Stimulated activated CD4-positive, alpha-beta T cell treated with anti-CD3 and anti-CD28 coated beads, Interleukin-1b, Interleukin-23, amount 100 ng/mL, for 1 hour (primary cell): ENCODE results near the gene GNB1L.
"Not testable (repeated sequence)": the region's sequence is repeated elsewhere in the genome, so short reads cannot be mapped to it uniquely, and the experiment has no call there.

Experiments
- DNase-seq, 2 donors: peaks; one replicate each; pipeline ENCODE4 v3.0.0-alpha.2; 2020; ENCODE audit warnings: low read depth in 2 of 2

GNB1L gene

DNA sequence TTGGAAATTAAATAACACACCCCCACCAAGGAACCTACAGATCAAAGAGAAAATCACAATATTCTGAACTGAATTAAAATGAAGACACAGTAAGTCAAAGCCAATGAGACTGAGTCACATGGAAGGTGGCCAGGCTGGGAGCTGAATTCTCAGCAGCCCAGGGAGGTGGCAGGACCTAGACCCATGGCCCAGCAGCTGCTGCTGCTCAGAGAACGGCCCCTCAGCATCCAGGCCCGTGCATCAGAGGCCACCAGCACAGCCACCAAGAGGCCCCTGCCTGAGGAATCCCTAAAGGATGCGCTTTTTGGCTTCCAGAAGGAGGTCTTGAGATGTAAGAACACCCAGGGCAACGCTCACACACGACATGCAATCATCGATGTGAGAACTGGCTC lies 59.1 kb downstream of the GNB1L start:
- DNase-seq = no peak

GRCh38 chr22:19793661-19794310 lies 60.9 kb downstream of the GNB1L start:
- DNase-seq = no peak

GRCh38 chr22:19793161-19793560 lies 61.5 kb downstream of the GNB1L start:
- DNase-seq = no peak

GRCh38 chr22:19792383-19792896 lies 62.2 kb downstream of the GNB1L start:
- DNase-seq = not testable (repeated sequence)

GRCh38 chr22:19791894-19792293 lies 62.8 kb downstream of the GNB1L start:
- DNase-seq = no peak

DNA sequence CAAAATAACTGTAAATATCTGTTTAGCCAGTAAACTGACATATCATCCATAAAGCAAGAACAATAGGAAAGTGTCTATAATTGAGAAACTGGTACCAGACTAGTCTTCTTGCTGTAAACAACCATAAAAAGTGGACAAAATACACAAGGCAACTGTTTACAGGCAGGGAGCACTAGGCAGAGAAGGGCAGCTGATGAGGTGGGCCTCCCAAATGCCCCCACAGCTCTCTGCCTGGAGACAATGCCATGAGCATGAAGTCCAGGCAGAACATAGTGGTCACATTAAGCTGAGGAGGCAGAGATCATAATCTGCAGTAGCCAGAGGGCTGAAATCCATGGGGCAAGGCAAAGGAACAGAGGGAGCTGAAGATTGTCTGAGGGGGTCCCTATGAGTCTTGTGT lies 63.4 kb downstream of the GNB1L start:
- no peak for DNase-seq

DNA sequence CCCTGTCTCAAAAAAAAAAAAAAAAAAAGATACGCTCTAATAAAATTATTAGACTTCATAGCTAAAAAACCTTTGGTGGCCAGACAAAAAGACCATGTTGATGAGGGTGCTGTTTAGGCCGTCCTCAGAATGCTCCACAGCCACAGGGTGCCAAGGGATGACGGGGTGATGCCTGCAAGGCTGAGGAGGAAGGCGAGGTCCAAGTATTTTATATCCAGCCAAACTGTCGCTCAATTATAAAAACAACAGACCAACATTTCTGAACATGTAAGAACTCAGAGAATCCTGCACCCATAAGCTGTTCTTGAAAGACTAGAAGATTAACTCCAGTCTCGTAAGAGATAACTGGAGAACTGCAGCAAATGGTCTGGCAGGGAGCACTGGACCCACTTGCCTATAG lies 64.8 kb downstream of the GNB1L start:
- DNase-seq = no peak

GRCh38 chr22:19789406-19789805 lies 65.3 kb downstream of the GNB1L start:
- DNase-seq = no peak

DNA sequence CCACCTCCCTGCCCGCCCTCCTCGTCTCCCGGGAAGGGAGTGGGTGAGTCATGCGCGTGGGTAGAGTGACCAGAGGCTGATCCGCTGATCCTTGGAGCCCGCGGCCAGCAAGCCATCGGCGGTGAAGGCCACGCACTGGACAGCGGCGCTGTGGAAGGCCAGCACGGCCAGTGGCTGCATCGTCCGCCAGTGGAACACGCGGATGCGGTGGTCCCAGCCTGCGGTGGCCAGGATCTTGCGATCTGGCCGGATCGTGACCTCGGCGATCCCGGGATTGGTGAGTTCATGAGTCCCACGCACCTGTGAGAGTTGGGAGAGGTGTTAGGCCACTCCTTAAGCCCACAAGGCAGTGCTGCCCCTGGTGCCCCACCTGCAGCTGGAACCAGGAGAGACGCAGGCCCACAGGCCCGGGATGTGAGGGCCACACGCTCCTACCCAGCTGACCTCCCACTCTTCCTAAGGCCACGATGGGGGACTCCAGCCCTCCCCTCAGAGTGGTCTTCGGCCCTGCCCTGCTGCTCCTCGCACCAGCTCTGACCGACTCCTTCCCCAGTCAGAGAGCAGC lies 65.9 kb downstream of the GNB1L start:
- no peak for DNase-seq

- no peak for DNase-seq
These were observed 66.9 kb downstream of the GNB1L start for GRCh38 chr22:19787849-19788141.

DNA sequence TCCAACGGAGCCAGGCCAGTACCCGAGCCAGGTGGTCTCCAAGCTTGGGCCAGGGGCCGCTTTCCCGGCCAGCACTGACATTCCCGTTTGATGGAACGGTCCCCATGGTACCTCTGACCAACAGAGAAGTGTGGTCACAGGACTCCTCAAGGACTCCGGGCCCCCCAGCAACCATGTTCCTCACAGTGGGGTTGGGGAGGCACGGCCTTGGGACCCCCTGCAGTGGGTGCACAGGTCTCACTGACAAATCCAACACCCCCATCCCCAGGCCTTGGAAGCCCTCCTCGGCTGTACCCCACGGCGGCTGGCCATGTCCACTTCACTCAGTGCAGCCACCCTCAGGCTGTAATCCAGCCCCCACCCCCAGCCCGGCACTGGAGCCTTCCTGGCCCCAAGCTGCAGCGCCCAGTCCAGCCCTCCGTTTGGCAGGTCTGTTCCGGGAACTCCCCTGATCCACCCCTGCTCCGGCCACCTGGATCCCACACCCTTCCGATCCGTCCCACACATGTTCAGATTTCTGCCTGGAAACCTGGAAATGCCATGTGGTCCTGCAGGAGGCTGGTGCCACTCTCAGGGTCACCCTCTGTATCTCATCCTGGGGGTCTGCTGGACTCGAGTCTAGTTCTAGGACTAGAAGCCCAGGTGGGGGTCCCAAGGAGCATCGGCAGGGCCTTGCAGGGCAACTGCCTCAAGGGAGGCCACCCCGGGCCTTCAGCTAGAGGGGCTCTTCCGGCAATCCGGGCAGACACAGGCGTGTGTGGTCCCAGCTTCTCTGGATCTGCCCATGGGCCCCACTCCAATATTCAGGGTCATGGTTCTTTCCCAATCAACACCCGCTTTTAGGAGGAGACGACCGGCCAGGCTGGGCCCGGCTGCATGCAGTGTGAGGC lies 67.5 kb downstream of the GNB1L start:
- no peak for DNase-seq

DNA sequence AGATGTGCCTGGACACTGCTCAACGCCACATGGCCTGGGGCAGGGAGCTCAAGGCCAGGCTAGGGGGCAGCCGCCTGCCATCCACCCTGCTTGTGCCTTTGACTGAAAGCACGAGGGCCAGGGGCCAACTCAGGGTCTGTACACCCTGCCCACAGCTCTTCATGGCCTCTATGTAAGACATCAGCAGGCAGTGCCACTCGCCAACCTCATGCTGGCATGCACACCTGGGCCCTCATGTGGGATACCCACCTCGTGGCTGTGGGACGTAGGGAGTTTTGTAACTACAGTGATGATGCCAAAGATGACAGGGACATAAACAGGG lies 68.4 kb downstream of the GNB1L start:
- DNase-seq = no peak

DNA sequence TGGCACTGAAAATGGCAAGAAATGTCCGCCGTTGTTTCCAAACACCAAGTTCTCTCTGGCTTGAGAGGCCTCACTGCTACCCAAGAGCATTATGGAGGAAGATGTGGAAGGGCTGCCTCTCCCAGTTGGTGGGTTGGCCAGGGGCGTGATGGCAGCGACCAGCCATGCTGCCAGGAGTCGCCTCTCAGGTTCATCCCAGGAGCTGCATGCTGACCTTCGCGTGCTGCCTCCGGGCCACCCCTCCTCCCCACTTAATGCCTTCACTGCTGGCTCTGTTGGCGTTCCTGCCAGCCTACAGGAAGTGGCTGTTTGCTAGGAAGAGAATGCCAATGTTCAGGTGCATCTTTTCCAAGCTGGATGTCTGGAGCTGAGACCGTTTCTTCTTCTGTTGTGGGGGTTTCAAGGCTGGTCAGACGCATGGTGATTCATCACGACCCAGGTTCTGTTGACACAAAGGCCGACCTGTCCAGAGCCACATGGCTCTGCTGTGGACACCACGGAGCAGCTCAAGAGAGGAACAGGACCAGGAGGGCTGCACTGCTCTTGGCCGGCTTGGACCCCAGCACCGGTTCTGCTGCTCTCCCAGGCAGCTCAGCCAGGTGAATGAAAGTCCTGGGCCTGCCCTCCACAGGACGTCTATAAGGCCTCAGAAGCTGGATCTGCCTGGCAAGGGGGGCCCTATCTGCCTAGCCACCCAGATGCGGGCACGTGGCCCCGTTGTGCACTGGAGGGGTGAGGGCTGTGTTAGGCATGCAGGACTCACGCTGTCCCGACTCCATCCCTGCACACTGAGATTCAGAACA lies 69.0 kb downstream of the GNB1L start:
- DNase-seq = no peak

DNA sequence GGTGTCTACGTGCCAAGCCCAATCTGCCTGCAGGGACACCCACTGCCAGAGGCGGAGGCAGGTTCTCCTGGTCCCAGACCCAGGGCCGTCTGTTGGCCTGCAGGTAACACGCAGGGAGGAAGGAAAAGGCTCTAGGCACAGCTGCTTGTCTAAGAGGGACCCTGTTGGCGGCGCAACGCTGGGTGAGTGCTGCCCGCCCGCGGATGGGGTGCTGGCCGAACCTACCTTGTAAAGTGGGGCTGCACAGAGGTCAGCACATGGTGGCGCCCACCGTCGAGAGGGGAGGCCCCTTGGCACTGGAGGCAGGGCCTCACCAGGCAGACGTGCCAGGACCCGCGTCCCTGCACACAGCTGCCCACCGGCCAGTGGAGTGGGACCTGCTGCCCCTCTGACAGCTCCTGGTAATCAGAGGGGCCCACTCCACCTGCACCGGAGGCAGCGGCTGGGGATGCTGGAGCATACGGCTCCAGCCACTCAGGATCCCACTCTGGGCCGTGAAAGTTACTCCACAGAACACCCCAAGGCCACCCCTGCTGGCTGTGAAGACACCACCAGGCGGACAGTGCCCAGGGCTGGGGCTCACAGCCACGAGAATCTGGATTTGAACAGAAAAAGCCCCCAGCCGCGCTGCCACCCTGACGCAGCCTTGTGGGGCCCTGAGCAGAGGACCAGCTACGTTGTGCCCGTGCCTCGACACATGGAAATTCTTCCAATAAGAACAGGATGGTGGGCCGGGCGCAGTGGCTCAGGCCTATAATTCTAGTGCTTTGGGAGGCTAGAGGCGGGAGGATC lies 70.1 kb downstream of the GNB1L start:
- no peak for DNase-seq

DNA sequence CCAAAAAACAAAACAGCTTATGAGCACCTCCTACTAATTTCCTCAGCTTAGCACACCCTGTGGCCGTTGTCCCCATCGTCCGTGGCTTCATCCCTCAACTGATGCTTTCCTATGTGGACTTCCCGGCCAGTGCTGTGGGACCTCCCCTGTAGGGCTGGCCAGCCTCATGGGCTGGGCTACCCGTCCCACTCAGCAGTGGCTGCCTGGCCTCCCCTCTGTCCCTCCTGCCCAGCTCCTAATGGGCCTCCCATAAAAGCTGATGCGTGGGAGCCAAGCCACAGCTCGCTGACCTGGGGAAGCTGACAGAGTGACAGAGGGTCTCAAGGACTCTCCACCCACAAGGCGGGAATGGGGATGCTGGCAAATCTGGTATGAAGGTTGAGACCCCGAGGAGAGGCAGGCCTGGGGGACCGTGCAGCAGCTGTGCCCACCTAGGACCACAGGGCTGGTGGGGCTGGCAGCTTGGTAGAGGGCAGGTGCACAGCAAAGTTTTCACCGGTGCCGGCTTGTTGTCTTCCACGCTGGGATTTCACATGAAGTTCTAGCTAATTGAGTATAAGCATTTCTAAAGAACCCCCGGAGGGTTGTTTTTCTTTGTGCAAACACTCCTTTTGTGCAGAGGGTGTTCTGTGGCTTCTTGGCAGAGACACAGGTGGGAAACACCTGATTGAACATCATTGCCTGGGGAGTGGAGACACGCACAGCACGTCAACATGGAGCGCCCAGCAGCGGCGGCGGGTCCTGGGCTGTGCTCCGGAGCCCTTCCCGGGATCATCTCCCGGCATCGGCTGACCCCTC lies 70.9 kb downstream of the GNB1L start:
- DNase-seq = no peak

DNA sequence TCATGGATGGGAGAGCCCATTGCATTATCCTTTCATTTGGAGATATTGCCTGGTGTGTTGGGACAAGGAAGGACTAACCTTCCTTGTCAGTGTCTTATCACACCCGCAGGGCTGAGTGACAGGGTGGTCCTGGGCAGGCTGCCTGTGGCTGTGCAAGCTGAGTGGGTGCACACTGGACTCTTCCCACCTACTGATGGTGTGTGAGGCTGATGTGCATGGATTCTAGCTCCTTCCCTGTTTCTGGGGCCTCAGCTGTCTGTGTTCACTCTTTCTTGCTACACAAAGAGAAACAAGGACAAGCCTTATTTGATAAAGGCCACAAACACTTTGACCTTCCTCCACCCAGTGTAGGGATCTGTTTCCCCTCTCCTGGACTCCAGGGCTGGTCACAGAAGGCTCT lies 72.1 kb downstream of the GNB1L start:
- no peak for DNase-seq

- DNase-seq = no peak
These were observed 74.9 kb downstream of the GNB1L start for GRCh38 chr22:19779685-19780268.

GRCh38 chr22:19779011-19779421 lies 75.7 kb downstream of the GNB1L start:
- no peak for DNase-seq

GRCh38 chr22:19777192-19777591 lies 77.5 kb downstream of the GNB1L start:
- not testable (repeated sequence) for DNase-seq

DNA sequence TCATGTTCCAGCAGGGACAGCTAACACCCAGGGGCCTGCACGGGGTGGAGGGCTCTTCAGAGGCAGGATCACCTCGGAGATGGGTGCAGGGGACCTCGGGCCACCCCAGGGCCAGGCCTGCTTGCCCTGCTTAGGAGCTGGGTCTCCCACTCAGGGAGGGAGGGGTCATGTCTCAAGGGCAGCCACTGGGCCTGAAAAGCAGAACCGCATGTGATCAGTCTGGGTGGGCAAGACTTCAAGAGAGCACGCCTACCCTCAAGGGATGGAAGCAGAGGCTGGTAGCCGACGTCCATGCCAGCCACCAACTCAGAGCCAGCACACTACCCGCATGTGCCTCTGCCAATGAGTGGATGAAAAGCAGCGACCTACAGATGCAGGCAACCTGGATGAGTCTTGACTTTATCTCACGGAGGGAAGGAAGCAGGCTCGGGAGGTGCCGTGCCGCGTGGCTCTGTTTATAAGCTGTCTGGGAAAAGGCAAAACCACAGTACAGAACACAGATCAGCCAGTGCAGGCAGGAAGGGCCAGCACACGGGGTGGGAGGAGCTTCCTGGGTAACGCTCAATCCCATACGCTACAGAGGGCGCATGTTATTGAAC lies 78.1 kb downstream of the GNB1L start:
- no peak for DNase-seq
